Measurements from ENCODE around the gene RFT1. TPM values are rescaled to one million over a fixed set of nuclear protein-coding genes. Genes with fewer than 3 reads are reported as not detected.

RFT1 gene
- total RNA-seq, 4 donors from 2014 or later = 6.8 to 10.3 (median 9.0) TPM

- intact Hi-C loops (cut with DNase I) = no loop called here
- no peak overlapping the region for H3K4me3 ChIP-seq
- no peaks in the 10 kb centered on the region for H3K9me3 ChIP-seq
- H3K27ac ChIP-seq (replicated peaks in 1 of 4) = no peak overlapping the region
- peaks cover 0 to 2% (median 1%) of the 10 kb centered on the region in 4 donors for H3K4me1 ChIP-seq
- no peaks in the 10 kb centered on the region for H3K27me3 ChIP-seq
- DNase-seq (ENCODE audit: extremely low spot score) = no peak
- TF ChIP-seq POLR2AphosphoS5 (IDR thresholded peaks at IDR 0.05) (no peak), EP300 (IDR thresholded peaks at IDR 0.05) (no peak), POLR2A (IDR thresholded peaks at IDR 0.05; ENCODE audit: low read depth) (no peak)
- TF ChIP-seq, protein P1, sequence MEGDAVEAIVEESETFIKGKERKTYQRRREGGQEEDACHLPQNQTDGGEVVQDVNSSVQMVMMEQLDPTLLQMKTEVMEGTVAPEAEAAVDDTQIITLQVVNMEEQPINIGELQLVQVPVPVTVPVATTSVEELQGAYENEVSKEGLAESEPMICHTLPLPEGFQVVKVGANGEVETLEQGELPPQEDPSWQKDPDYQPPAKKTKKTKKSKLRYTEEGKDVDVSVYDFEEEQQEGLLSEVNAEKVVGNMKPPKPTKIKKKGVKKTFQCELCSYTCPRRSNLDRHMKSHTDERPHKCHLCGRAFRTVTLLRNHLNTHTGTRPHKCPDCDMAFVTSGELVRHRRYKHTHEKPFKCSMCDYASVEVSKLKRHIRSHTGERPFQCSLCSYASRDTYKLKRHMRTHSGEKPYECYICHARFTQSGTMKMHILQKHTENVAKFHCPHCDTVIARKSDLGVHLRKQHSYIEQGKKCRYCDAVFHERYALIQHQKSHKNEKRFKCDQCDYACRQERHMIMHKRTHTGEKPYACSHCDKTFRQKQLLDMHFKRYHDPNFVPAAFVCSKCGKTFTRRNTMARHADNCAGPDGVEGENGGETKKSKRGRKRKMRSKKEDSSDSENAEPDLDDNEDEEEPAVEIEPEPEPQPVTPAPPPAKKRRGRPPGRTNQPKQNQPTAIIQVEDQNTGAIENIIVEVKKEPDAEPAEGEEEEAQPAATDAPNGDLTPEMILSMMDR (IDR thresholded peaks at IDR 0.05) = no peak
- H3K36me3 ChIP-seq = peaks cover 69 to 82% (median 76%) of the 10 kb centered on the region in 4 donors
- 82% methylated on average over 1 of the region's 1 CpG for WGBS
Observed at GRCh38 chr3:53122933-53123305, 7.3 kb downstream of the RFT1 start.

DNA sequence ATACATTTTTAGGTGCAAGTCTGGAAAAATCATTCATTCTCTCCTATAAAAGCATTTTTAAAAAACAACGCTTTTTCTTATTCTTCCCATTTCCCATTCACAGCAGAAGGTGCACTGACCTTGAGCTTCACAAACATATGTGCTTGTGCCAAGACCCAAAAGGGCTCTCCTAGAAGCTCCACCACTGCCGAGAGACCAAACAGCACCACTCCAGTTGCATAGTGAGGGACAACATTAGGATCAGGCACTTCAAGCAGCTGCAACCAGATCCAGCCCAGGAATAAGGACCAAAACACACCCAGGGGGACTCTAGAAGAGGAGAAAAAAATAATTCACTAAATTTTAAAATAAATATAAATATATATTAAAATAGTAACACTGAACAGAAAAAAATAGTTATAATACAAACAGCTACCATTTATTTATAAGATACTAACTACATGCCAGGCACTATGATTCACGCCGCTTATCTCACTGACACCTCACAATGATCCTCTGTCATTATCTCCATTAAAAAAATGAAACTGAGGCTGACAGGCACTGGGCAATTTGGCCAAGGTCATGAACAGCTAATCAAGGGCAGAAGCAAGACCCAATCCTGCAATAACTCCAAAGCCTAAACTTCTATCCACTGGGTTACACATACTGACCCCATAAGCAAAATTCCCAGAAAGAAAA, 7.8 kb downstream of the RFT1 start:
- no peaks in the 10 kb centered on the region for H3K27me3 ChIP-seq
- 93% methylated on average over 4 of the region's 4 CpGs for WGBS
- H3K36me3 ChIP-seq = peaks cover 72 to 87% (median 81%) of the 10 kb centered on the region in 4 donors
- TF ChIP-seq POLR2A (IDR thresholded peaks at IDR 0.05; ENCODE audit: low read depth) (no peak), POLR2AphosphoS5 (IDR thresholded peaks at IDR 0.05) (no peak), EP300 (IDR thresholded peaks at IDR 0.05) (no peak)
- TF ChIP-seq, protein P1 (IDR thresholded peaks at IDR 0.05) = no peak
- H3K9me3 ChIP-seq = no peaks in the 10 kb centered on the region
- no peak for DNase-seq (ENCODE audit: extremely low spot score)
- H3K4me1 ChIP-seq = peaks cover 0 to 2% (median 0%) of the 10 kb centered on the region in 4 donors
- no peak overlapping the region for H3K27ac ChIP-seq (replicated peaks in 1 of 4)
- H3K4me3 ChIP-seq = no peak overlapping the region
- intact Hi-C loops (cut with DNase I) = no loop called here

GRCh38 chr3:53120336-53120735, 9.9 kb downstream of the RFT1 start:
- Histone ChIP-seq H3K4me3 (no peak overlapping the region), H3K4me1 (peaks cover 0 to 2% (median 0%) of the 10 kb centered on the region in 4 donors), H3K9me3 (no peaks in the 10 kb centered on the region), H3K27ac (replicated peaks in 1 of 4) (no peak overlapping the region), H3K36me3 (peaks cover 71 to 100% (median 89%) of the 10 kb centered on the region in 4 donors), H3K27me3 (no peaks in the 10 kb centered on the region)
- no peak for TF ChIP-seq EP300 (IDR thresholded peaks at IDR 0.05)
- no peak for TF ChIP-seq POLR2AphosphoS5 (IDR thresholded peaks at IDR 0.05)
- TF ChIP-seq, protein P1 (IDR thresholded peaks at IDR 0.05) = no peak
- TF ChIP-seq POLR2A (IDR thresholded peaks at IDR 0.05; ENCODE audit: low read depth) = no peak
- WGBS = 68% methylated on average over 5 of the region's 5 CpGs
- DNase-seq (ENCODE audit: extremely low spot score) = no peak
- intact Hi-C loops (cut with DNase I) = no loop called here

GRCh38 chr3:53116956-53117355, 13.3 kb downstream of the RFT1 start:
- H3K27me3 ChIP-seq = no peaks in the 10 kb centered on the region
- WGBS = 100% methylated on average over 1 of the region's 1 CpG
- H3K27ac ChIP-seq (replicated peaks in 1 of 4) = no peak overlapping the region
- TF ChIP-seq EP300 (IDR thresholded peaks at IDR 0.05) (no peak), POLR2A (IDR thresholded peaks at IDR 0.05; ENCODE audit: low read depth) (no peak), POLR2AphosphoS5 (IDR thresholded peaks at IDR 0.05) (no peak)
- TF ChIP-seq, protein P1 (IDR thresholded peaks at IDR 0.05) = no peak
- H3K4me1 ChIP-seq = peaks cover 12 to 21% (median 17%) of the 10 kb centered on the region in 4 donors
- DNase-seq (ENCODE audit: extremely low spot score) = no peak
- H3K9me3 ChIP-seq = no peaks in the 10 kb centered on the region
- H3K4me3 ChIP-seq = no peak overlapping the region
- intact Hi-C loops (cut with DNase I) = no loop called here
- H3K36me3 ChIP-seq = peaks cover 41 to 76% (median 59%) of the 10 kb centered on the region in 4 donors

All from esophagus muscularis mucosa (tissue), 4 donors.